ENCODE data around the gene CCR8.

The CCR8 gene

GRCh38 chr3:39329493-39329892 is at the start of gene CCR8:
Gene CCR8, plus strand, starts transcription at chr3:39329709. Its CDS starts 2,623 bp downstream, at chr3:39332332.
- DNase-seq (ENCODE audit: low spot score): no peak

GRCh38 chr3:39279745-39280517 is 49.6 kb upstream of the CCR8 start, which contains the start of gene CX3CR1:
Gene CX3CR1, minus strand, starts transcription at chr3:39280036. Its CDS starts 13,527 bp downstream, at chr3:39266509.
- no peak for DNase-seq (ENCODE audit: low spot score)

DNA sequence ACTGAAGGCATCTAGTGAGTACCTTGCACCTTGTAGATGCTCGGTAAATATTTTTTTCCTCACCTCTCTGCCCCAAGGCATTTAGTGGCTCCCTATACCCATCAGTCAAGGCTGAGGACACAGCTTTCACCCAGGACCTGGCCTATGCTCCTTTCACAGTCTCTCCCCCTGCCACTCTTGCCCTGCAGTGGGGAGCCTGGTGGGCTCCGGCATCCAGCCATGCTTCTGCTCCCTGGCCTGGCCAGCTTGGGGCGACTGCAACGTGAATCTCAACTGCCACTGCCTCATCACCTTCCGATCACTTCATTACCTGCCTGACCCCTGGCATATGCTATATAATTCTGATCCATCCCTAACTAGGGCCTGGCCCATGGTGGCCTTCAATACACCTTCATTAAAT is 48.9 kb upstream of the CCR8 start:
- DNase-seq (ENCODE audit: low spot score): no peak

GRCh38 chr3:39281533-39281932 is 48.0 kb upstream of the CCR8 start:
- no peak for DNase-seq (ENCODE audit: low spot score)

- no peak for DNase-seq (ENCODE audit: low spot score)
Measured at GRCh38 chr3:39282057-39282456, 47.5 kb upstream of the CCR8 start.

- DNase-seq (ENCODE audit: low spot score): no peak
Measured at GRCh38 chr3:39284457-39284881, 45.0 kb upstream of the CCR8 start.

DNA sequence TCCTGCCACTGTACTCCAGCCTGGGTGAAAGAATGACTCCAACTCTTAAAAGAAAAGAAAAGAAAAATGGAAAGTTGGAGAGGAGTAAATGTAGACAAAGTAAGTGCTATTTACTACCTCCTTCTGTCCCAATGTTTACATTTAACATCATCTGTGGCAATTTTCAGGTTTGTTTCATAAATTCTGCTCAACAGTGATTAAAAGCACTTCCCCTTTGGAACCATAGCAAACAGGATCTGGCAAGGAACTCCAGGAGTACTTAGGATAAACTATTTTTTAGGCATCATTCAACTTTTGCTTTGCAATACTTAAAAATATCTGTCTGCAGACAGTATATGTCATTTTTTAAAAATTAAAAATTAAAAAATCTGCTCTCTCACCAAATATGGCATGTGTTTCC is 44.2 kb upstream of the CCR8 start:
- DNase-seq (ENCODE audit: low spot score): no peak

- DNase-seq (ENCODE audit: low spot score): no peak
Measured at GRCh38 chr3:39286771-39287170, 42.7 kb upstream of the CCR8 start.

GRCh38 chr3:39287216-39288164 is 42.0 kb upstream of the CCR8 start:
- DNase-seq (ENCODE audit: low spot score): no peak

- peak; percentile 93 for DNase-seq (ENCODE audit: low spot score)
Measured at GRCh38 chr3:39288300-39288808, 41.2 kb upstream of the CCR8 start.

DNA sequence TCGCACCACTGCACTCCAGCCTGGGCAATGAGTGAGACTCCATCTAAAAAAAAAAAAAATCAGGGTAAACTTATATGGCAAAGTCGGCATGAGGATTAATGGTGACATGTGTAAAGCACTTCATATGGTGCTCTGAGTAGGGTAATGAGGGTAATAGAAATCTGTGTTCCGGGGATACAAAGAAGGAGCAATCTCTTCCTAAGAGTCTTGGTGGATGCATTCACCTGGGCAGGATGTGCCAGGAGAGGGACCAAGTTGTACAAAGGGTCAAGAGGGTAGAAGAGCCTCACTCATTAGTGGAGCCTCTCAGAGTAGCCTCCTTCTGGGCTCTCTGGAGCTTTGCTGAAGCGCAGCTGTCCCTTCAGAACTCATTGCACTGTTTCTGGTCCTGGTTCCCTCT is 40.4 kb upstream of the CCR8 start:
- DNase-seq (ENCODE audit: low spot score): no peak

DNA sequence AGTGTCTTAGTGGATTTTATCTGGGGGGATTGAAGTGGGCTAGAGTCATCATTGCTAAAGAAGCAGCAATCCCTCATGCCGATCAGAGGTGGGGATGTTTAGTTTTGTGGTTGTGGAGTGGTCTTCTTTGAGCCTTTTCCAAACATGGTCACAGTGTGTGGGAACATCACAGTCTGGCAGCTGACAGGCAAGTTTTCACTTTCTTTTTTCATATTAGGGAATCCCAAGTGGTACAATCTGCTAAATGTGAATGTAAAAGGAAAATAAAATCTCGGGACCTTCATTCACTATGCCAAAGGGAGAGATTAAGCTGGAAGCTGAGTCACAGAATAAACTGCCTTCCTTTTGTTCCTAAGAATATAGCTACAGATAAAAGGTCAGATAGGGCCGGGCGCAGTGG is 39.3 kb upstream of the CCR8 start:
- no peak for DNase-seq (ENCODE audit: low spot score)

- DNase-seq (ENCODE audit: low spot score): peak; percentile 81
Measured at GRCh38 chr3:39291903-39292329, 37.6 kb upstream of the CCR8 start.

DNA sequence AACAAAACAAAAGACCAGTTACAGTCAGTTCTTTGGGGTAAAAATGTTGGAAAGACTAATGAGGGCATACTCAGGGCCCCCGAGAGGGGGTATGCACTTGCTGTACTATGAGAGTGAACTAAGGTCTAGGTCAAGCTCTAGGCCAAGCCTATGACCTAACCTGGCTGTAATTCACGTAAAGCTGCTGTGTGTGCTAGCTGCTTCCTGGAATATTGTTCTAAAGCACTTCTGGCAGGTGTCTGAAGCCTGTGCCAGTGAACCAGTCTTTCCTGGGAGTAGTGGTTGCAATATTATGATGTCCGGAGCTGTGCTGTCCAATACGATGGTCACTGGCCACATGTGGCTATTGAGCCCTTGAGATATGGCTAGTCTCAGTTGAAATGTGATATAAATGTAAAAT is 36.5 kb upstream of the CCR8 start:
- DNase-seq (ENCODE audit: low spot score): no peak

- DNase-seq (ENCODE audit: low spot score): no peak
Measured at GRCh38 chr3:39294446-39295183, 34.9 kb upstream of the CCR8 start.

GRCh38 chr3:39295184-39295775 is 34.2 kb upstream of the CCR8 start:
- no peak for DNase-seq (ENCODE audit: low spot score)

DNA sequence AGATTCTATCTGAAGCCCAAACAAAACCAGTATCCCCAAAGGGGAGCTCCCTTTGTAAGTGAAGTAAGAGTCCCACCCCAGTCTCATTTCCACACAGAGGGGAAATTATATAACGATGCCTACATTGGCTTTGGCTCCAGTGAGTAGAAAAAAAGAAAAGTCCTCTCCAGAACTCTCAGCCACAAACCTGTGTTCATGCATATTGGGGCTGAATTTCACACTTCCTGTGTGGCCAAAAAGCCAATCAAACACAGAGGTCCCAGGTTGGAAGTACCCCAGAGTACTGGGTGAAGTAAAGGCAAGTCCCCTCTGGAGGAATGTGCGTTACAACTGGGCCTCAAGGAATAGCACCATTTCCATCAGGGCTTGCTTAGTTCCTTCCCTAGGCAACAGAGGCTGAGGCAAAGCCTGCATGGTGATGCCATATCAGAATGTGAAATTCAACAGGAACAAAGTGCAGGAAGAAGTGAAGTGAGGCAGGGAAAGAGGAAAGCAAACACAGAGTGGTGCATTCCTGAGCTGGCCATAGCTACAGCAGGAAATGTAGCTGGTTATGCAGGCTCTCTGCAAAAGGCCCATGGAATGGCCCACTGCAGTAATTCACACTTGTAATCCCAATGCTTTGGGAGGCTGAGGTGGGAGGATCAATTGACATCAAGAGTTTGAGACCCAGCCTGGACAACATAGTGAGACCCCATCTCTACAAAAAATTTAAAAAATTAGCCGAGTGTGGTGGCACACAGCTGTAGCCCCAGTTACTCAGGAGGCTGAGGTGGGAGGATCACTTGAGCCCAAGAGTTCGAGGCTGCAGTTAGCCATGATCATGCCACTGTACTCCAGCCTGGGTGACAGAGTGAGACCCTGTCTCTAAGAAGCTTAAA is 33.1 kb upstream of the CCR8 start:
- no peak for DNase-seq (ENCODE audit: low spot score)

DNA sequence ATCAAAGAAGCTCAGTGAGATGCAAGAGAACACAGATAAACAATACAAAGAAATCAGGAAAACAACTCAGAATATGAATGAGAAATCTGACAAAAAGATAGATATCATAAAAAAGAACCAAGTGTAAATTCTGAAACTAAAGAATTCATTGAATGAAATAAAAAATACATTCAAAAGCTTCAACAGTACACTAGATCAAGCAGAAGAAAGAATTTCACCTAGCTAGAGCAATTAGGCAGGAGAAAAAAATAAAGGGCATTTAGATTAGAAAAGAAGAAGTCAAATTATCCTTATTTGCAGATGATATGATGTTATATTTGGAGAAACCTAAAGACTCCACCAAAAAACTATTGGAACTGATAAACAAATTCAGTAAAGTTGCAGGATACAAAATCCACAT is 30.2 kb upstream of the CCR8 start:
- DNase-seq (ENCODE audit: low spot score): no peak

DNA sequence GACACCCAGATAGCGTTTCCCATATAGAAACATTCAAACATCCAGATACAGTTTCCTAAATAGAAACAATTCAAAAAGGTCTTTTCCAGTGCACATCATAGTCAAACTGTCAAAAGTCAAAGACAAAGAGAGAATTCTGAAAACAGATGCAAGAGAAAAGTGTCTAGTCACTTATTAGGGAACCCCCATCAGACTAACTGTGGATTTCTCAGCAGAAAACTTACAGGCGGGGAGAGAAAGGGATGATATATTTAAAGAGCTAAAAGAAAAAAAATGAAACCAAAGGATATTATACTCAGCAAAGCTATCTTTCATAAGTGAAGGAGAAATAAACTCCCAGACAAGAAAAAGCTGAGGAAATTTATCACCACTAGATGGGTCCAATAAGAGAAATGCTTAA is 27.3 kb upstream of the CCR8 start:
- no peak for DNase-seq (ENCODE audit: low spot score)

GRCh38 chr3:39313289-39313688 is 16.2 kb upstream of the CCR8 start:
- no peak for DNase-seq (ENCODE audit: low spot score)

DNA sequence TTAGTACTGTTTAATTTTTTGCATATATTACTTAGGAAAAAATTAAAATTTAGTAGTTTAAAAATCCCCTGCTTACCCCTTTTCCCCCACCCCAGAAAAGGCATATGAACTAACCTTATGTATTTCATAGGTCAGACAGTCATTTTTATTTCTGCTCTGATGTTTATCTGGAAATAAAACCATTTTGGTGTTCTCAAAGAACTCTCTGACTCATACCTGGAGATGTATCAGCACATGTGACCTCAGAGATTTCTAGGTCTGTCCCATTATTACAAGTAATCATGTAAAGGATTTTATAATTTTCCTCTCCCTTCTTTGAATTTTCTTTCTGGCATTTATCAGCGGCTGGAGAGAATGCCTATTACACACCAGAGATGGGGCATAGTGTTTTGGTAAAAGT is 14.1 kb upstream of the CCR8 start:
- no peak for DNase-seq (ENCODE audit: low spot score)

Data from AG20443 (cell line).